Stimulated activated CD8-positive, alpha-beta memory T cell treated with anti-CD3 and anti-CD28 coated beads, Interleukin-2, amount 100 ng/mL, for 1 hour (primary cell): Measurements from ENCODE around the gene SEPTIN8.

ENCODE experiments used
- DNase-seq, 2 donors: peaks; one replicate each; pipeline ENCODE4 v3.0.0-alpha.2; 2020; ENCODE audit warnings: low read depth in 2 of 2

The SEPTIN8 gene

GRCh38 chr5:132747616-132748440, 29.2 kb downstream of the SEPTIN8 start:
- peak in 1 of 2 donors; percentile 24 for DNase-seq

DNA sequence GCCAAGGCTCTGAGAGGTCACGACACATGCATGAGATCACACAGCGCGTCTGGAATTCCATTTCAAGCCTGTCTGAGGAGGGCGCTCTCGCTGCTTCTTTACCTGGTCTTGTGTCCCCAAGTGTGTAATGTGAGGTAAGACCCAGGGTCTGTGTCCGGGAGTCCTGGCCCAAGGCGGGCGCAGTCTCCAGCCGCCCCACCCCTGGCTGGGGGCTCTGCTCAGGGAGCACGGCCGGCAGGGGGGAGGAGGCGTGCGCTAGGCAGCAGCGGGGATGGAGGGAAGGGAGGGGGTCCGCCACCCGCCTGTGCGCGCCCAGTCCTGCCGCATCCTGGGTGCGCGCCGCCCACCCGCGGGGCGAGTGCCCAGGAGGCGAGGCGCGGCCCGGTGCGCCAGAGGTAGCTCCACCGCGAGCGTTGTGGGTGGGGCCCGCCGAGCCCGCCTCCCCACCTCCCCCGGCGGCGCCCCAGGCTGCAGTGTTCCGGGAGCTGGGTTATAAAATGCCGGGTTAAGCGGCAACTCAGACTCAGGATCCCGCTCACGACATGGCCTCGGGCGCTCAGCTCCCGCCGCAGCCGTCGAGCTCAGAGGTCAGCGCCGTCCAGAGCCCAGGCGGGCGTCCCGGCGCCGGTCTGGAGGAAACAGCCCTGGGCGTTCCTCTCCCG, 30.0 kb downstream of the SEPTIN8 start, which contains the start of gene CCNI2:
Gene CCNI2, plus strand, starts transcription at position 473 of the 662 bp plus-strand sequence. Its CDS starts 70 bp downstream, at position 543.
- DNase-seq = peak; percentile 29 to 48

DNA sequence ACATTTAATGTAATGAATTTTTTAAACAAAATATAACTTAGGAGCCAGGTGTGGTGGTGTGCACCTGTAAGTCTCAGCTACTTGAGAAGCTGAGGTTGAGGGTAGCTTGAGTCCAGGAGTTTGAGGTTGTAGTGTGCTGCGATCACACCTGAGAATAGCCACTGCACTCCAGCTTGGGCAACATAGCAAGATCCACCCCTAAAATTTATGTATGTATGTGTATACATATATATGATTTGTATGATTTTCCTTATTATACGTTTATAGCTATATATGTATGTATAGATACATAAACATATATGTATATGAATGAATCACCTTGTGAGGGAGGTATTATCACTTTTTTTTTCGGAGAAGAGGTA, 30.5 kb downstream of the SEPTIN8 start:
- no peak for DNase-seq

DNA sequence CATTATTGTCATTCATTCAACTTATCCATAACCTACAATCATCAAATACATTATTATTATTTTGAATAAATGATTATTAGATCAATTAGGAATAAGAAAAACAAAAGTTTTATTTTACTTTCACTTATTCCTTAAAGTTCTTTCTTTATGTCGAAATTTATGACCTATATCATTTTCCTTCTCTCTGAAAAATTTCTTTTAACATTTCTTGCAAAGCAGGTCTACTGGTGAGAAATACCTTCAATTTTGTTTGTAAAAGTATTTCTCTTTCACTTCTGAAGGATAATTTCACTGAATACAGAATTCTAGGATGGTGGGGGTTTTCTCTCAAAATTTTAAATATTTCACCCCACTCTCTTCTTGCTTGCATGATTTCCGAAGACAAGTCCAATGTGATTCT, 32.4 kb downstream of the SEPTIN8 start:
- no peak for DNase-seq

GRCh38 chr5:132742626-132743025, 34.4 kb downstream of the SEPTIN8 start:
- DNase-seq = no peak

GRCh38 chr5:132742158-132742557, 34.9 kb downstream of the SEPTIN8 start:
- no peak for DNase-seq

- no peak for DNase-seq
These were observed 37.8 kb downstream of the SEPTIN8 start for GRCh38 chr5:132739232-132739631.

DNA sequence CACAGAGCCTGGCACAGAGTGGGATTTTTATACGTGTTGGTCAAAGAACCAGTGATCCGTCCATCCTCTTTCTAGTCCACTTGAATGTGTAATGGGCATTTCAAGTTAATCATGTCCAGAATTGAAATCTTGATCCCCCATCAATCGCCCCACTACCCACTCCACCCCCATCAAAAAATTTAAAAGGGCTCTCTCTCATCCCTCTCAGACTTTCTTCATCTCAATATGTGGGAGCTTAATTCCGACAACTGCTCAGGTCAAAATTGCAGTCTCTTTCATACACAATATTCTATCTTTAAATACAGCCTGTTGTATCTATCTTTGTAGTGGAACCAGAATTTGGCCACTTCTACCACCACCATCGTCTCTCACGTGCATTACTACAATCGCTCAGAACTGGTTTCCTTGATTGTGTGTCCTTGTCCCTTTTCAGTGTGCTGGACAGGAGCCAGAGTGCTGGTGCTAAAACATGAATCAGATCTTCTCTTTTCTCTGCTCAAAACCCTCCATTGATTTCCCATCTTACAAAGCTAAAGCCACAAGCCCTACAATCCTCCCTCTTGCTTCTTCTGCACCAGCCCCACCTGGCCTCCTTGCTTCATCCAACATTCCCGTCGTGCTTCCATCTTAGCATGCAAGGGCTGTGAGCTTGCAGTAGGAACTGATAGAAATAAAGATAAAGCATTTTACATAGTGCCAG, 38.9 kb downstream of the SEPTIN8 start:
- no peak for DNase-seq

- peak; percentile 95 to 99 for DNase-seq
These were observed 39.9 kb downstream of the SEPTIN8 start, which contains the start of gene KIF3A for GRCh38 chr5:132736853-132737833. TSS of gene KIF3A (minus strand) at chr5:132737546. CDS start at chr5:132737419, 127 bp downstream.

DNA sequence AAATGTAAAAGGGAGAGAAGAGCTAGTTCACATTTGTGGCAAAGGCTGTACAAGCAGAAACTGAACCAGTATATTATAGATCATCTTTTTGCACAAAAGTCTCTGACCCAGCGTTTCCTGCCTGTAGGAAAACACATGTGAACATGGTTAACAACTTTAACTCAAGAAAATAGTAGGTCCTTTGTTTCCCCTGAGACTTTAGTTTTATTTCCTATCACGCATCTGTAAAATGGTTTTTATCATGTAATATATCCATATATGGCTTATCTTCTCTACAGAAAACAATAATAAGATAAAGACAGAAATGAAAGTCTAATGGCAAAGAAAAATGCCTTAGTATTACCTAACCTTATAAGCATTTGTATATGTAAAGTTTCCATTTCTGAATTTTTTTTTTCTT, 42.4 kb downstream of the SEPTIN8 start:
- no peak for DNase-seq

GRCh38 chr5:132733499-132734148, 43.4 kb downstream of the SEPTIN8 start:
- DNase-seq = no peak

DNA sequence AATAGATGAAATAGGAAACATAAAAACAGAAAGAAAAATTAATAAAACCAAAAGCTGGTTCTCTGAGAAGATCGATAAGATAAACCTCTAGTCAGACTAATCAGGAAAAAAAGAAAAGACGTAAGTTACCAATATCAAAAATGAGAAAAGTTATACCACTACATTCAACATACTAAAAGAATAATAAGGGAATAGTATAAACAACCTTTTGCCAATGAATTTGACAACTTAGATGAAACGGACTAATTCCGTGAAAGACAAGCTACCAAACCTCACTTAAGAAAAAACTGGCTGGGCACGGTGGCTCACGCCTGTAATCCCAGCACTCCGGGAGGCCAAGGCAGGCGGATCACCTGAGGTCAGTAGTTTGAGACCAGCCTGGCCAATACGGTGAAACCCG, 47.1 kb downstream of the SEPTIN8 start:
- DNase-seq = no peak

DNA sequence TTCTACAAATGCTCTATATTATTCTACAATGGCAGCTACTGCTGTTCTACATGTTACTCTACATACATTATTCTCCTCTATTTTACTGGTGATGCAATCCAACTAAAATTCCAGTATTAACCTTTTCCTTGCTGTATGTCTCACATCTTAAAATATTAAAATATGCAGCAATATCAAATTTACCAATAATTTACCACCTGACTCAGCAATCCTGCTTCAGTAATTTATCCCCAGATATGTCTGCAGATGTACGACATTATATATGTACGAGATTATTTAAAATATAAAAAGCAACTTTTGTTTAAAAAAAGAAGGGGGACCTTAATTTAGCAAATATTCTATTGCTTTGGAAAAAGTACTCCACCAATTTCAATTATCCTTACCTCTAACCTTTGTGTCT, 51.3 kb downstream of the SEPTIN8 start:
- no peak for DNase-seq

DNA sequence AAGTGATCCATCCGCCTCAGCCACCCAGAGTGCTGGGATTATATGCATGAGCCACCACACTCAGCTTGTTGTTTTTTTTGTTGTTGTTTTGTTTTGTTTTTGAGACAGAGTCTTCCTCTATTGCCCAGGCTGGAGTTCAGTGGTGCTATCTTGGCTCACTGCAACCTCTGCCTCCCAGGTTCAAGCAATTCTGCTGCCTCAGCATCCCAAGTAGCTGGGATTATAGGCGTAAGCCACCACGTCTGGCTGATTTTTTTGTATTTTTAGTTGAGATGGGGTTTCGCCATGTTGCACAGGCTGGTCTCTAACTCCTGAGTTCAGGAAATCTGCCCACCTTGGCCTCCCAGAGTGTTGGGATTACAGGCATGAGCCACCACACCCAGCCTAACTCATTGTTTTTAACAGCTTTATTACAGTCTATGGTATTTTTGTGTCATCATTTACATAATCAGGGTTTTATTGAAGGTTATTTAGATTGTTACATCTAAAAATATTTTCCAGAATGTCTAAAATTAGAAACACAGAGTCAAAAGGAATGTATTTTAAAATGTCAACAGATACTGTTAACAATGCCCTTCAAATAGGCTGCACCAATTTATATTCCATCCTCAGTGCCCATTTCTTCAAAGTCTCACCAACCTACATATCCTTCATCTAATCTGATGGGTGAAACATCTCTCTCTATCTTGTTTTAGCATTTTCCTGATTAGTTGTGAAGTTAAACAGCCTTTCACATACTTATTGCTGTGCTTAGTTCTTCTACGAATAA, 58.3 kb downstream of the SEPTIN8 start:
- DNase-seq = no peak

DNA sequence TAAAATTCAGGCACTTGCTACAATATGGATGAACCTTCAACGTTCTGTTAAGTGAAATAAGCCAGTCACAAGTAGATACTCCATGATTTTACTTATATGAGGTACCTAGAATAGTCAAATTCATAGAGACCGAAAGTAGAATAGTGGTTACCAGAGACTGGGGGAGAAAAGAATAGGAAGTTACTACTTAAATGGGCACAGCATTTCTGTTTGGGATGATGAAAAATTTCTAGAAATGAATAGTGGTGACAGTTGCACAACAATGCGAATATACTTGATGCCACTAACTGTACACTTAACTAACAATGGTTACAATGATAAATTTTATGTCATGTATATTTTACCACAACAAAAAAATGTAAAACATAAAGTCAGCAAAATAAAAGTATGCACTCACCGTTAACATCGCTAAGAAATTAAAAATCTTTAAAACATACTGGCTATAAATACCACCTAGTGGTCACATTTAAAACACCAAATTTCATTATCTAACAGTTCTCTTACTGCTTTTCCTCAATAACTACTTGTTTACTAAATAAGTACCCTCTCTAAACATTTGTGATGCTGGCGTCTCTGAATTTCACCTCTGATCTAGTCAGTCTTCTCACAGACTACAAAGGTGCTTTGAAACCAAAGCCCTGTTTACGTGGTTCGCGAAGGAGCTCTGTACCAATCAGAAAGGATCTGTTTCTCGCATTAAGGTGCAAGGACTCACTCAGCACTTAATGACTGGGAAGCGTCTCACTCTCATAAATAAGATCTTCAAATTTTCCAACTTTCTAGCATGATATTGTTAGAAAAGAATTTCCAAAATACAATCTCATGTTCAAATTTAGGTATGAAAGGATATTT, 62.4 kb downstream of the SEPTIN8 start:
- DNase-seq = no peak

- DNase-seq = no peak
These were observed 68.4 kb downstream of the SEPTIN8 start for GRCh38 chr5:132708645-132709044.

- no peak for DNase-seq
These were observed 72.2 kb downstream of the SEPTIN8 start for GRCh38 chr5:132704875-132705274.
